ENCODE measurements around the gene ACACA.

ACACA gene

GRCh38 chr17:37123386-37123785 is 283.2 kb downstream of the ACACA start:
- DNase-seq: no peak

GRCh38 chr17:37121616-37122015 is 285.0 kb downstream of the ACACA start:
- DNase-seq: no peak

- DNase-seq: no peak
These were observed 288.1 kb downstream of the ACACA start for GRCh38 chr17:37118366-37119137.

DNA sequence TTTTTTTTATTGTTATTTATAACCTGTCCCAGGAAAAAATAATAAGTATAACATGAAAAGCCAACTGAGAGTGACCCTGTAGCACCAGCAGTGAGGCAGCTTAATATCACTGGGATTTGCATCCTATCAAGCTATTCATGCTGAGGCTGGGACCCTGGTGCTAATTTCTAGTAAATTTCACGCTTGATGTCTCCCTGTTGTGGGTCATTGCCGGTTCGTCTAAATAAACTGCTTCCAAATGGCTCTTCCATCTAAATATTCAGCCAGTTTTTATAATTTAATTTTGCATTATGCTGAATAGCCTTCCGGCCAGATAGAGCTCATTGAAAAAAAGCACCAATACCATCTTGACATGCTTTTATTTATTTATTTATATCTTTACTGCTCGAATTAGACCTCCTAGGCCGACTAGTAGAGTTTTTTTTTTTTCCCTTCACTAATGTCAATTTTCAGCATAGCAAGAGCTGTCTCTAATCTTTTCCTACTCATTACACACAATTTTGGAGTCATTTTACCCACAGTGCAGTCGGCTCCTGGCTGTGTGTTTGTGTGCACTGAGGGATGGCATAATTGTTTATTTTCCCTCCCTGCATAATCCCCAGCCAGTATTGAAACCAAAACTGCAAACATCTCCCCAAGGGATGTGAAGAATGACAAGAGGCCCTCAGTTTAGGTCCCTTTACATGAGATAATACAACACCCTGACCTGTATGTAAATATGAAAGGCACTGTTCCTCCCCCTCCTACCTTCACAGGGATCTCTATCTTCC is 289.1 kb downstream of the ACACA start:
- no peak for DNase-seq

DNA sequence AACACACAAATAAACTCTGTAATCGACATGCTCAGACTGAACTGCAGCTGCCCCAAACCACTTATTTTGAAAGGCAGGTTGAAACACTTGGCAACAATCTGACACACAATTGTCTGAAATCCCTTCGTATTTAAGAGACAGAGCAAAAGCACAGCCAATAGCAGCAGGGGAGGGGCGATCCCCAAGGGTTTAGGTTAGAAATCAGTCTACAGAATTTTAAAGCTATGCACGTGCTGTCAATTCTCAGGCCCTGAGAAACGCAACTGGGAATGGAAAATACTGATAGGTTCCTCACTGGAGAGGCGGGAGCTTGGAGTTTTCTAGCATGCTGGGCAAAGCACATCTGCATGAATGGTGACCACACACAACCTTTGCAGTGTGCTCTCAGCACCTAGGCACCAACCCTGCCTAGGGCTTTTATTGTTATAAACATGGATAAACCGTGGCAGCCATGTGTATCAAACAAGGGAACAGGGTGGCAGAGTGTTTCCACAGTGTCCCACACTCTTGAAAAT is 289.9 kb downstream of the ACACA start:
- no peak for DNase-seq

GRCh38 chr17:37111329-37111728 is 295.3 kb downstream of the ACACA start:
- no peak for DNase-seq

GRCh38 chr17:37110746-37111145 is 295.9 kb downstream of the ACACA start:
- no peak for DNase-seq

DNA sequence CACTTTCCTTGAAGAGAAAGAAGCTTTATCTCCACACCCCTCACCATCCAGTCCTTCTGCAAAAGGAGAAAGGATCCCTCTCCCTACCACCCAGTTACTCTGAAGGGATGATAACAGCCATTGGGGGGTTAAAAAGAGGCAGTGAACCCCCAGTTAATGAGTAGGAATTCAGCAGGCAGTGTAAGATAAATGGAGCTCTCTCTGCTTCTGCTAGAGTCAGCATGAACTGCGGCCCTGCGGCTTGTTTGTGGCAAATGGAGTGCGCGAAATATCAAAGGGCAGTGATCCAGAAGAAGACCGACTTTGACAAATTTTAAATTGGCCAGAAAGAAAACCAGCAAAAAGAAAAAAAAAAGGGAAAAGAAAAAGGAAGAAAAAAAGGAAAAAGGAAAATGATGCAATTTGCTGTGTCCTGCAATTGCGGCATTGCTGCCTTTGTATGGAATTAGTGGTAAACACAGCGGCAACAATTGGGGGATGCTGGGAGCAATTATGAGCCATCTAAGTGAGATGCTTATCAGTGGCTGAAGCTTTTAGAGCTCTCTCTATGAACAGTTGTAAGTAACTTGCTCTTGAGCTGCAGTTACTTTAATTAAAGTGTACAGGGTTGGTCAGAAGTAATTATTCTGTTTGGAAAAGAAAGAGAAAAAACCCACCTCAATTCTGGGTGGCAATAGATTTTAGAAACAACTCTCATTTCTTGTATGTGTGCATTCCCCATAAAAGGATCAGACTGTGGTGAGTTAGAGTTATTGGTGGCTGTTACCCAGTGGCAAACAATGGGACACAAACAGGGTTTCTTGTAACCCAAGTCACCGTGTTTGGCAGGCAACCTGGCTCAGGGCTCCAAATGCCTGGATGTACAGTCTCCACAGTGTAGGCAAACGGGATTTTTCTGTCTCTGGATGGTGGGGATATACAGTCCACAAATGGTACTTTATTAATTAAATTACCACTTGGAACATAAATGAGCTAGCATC is 296.6 kb downstream of the ACACA start:
- no peak for DNase-seq

GRCh38 chr17:37109106-37109505 is 297.5 kb downstream of the ACACA start:
- DNase-seq: no peak

DNA sequence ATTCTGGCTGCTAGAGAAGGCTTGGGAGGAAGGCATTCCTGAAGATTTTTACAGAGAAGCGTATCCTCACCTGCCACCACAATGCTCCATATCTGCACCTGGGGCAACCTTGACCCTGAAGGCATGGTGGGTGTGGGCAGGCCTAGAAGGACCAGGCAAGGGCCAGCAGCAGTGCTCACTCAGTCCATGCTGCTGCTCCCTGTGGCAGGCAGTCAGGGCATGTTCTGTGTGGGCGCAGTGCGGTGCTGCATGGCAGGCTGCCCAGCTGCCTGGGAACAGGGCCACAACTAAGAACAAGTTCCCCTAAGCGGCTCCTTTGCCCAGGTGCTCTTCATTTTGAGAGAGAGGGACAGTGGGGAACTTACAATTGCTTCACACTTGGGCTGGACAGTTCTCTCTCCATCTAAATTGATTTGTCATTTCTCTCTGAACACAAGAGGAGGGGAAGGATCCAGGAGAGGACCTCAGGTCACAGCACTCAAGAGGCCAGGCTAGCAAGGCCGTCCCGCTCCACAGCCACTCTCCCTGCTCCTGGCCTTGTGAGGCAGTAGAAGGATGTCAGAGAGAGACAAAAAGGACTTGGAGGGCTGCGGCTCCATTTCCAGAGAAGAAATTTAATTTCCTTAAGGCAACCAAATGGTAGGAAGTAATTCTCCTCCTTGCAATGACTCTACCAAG is 299.1 kb downstream of the ACACA start:
- DNase-seq: no peak

GRCh38 chr17:37106049-37106448 is 300.6 kb downstream of the ACACA start:
- DNase-seq: no peak

GRCh38 chr17:37103231-37103630 is 303.4 kb downstream of the ACACA start:
- no peak for DNase-seq

DNA sequence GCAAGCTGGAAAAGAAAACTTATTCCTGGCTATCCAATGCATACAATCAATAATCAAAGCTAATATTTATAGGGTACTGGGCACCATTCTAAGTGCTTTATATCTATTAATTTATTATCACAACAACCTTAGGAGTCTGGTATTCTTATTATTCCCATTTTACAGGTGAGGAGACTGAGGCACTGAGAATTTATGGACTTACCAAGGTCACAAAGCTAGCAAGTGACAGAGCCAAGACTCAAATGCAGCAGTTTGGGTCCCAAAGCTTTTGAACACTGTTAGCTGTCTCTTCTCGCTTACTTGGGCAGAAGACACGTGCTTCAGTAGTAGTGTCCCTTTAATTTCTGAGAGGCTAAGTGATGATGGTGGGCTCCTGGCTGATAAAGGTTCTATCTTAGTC is 305.3 kb downstream of the ACACA start:
- DNase-seq: no peak

DNA sequence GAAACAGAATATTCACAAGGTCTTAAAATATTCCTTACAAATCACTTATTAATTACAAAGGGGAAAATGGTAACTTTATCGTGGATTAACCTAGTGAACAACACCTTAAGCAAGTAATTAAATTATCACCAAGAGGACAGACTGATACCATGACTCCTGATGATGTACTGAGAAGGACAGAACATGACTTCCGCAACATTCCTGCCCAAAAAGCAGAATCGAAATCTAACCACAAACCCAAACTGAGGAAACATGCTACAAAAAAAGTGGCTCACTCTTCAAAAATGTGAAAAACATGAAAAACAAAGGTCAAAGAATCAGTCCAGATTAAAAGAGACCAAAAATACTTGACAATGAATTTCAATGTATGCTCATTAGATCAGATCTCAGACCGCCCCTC is 306.4 kb downstream of the ACACA start:
- DNase-seq: no peak

DNA sequence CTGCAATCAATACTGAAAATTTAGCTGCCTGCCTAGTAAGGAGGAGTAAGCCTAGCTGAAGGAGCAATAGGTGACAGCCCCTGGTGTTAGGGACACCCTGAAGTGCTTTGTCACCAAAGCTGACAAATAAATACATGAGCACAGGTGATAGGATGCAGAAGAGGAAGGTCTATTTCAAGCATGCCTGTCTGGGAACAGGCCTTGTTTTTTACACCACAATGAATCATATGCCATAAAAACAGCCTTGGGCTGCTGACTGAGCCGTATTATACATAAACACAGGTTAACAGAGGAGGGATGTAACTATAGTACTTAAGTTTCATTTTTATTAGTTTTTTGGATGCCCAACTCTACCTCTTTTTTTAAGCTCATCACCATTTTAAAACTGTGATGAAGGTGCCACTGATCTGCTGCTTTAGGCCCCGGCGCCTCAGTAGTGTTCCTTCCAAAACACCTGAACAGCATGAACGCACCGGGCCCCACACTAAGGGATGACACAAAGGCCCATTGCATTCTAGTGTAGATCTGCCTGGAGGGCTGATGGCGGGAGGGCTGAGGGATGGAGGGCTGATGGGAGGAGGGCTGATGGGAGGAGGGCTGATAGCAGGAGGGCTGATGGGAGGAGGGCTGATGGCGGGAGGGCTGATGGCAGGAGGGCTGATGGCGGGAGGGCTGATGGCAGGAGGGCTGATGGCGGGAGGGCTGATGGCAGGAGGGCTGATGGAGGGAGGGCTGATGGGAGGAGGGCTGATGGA is 307.5 kb downstream of the ACACA start:
- no peak for DNase-seq

GRCh38 chr17:37098152-37098551 is 308.5 kb downstream of the ACACA start:
- no peak for DNase-seq

DNA sequence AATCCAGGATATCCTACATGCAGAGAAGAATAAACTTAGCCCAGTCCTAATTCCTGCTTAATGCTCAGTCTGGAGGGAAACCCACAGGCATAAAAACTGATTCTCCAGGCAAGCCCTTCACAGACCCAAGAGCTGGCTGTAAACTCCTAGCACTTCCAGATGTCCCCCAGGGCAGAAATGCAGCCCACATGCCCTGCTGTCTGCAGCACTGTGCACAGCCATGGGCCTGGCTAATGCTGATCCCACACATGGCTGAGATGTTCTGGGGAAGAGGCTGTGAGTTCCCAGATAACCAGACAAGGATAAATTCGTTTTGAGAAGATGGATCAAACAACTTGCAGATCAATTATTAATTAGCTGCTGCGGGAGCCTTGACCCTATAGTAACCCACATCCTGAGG is 309.5 kb downstream of the ACACA start:
- no peak for DNase-seq

DNA sequence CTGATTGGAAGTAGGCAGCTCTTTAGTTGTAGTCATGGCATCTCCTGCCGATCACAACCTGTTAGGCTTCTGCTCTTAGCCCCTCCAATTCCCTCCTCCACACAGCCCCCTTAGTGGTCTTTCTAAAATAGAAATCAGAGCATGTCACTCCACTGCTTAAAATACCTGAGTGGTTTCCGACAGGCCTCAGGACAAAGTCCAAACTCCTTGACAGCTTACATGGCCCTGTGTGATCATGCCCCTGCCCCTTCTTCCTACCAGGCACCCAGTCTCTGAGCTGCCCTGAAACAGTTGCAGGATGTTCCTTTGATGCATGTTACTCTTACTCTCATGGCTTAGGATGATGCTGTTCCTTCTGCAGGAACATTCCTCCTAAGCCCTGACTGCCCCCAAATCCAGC is 310.6 kb downstream of the ACACA start:
- no peak for DNase-seq

- no peak for DNase-seq
These were observed 312.2 kb downstream of the ACACA start for GRCh38 chr17:37094391-37094790.

DNA sequence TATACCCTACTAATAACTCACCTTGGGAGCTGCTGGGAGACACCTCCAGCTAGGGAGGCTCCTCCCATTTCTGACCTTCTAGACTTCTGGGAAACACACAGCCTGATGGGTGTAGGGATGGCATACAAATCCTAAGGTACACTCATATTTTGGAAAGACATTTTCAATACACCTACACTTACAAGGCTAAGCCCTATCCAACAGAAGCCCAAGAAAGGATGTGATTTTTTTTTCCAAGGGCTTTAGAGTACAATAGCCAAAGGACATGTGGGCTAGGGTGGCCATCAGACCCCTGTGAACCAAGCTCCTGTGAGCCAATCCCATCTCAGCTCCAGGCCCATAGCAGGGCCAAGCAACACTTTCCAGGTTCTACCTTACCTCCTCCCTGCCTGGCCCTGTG is 313.9 kb downstream of the ACACA start:
- DNase-seq: no peak

DNA sequence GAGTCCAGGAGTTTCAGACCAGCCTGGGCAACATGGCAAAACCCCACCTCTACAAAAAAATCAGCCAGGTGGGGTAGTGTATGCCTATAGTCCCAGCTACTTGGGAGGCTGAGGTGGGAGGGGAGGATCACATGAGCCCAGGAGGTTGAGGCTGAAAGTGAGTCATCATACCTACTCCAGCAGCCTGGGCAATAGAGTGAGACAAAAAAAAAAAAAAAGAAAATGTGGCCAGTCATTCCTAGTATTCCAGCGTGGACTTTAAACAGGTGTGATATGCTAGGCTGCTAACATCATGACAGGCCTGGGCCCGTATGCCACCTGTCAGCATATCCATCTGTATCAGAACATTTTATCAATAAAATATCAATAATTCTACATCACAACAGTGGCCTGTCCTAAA is 314.6 kb downstream of the ACACA start:
- DNase-seq: no peak

DNA sequence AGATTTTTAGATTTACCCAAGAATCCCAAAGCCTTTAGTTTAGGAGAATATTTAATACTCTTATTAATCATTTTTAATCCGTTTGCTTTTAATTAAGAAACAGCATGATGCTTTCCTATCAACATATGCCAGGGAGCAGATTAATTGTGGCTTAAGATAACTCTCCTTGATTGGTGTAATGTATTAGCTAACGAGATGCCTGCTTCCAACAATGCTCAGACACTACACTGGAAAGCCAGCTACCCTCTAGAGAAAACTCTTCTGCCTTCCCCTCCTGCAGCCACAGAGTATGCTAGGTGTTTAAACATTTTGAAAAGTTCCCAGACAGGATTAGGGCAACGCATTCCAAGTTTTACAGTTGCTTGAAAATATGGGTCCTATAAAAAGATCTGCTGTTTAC is 315.7 kb downstream of the ACACA start:
- no peak for DNase-seq

Data from stimulated activated CD4-positive, alpha-beta T cell treated with anti-CD3 and anti-CD28 coated beads, Interleukin-15, amount 100 ng/mL, for 24 hours (primary cell).